Stimulated activated CD4-positive, alpha-beta T cell treated with anti-CD3 and anti-CD28 coated beads, Interleukin-1b, Interleukin-23, amount 100 ng/mL, for 48 hours (primary cell): Measurements from ENCODE around the gene PIGR.

ENCODE experiments used
- DNase-seq: peaks from one replicate; pipeline ENCODE4 v3.0.0-alpha.2; 2020

Gene PIGR

GRCh38 chr1:206885341-206886060, 60.8 kb downstream of the PIGR start:
- no peak for DNase-seq

- no peak for DNase-seq
These were observed 62.4 kb downstream of the PIGR start for GRCh38 chr1:206883876-206884275.

GRCh38 chr1:206883160-206883559, 63.1 kb downstream of the PIGR start:
- no peak for DNase-seq

- no peak for DNase-seq
These were observed 63.7 kb downstream of the PIGR start for GRCh38 chr1:206882555-206882954.

DNA sequence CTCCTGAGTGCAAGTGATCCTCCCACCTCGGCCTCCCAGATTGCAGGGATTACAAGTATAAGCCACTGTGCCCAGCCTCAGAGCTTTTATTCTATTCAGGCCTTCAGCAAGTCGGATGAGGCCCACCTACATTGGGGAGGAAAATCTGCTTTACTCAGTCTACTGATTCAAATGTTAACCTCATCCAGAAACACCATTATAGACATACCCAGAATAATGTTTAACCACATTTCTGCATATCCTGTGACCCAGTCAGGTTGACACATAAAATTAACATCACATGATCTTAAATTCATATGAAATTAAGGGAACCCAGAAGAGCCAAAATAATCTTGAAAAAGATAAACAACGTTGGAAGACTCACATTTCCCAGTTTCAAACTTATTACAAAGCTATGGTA, 66.0 kb downstream of the PIGR start:
- DNase-seq, result no peak
